Nephron (organoid): Measurements from ENCODE around the gene PROC.
A peak's percentile ranks its signal among the peaks of the same experiment; 100 is the strongest.

ENCODE experiments used
- H3K27ac Mint-ChIP-seq, 3 experiments: 2 replicates each; pipeline ENCODE4 v1.8.0; 2020; ENCODE audit warnings: mixed read lengths in 3 of 3, mild to moderate bottlenecking in 2 of 3, moderate library complexity in 1 of 3
- H3K27me3 Mint-ChIP-seq: 2 replicates; pipeline ENCODE4 v1.8.0; 2021; ENCODE audit warnings: low read depth, mild to moderate bottlenecking, moderate library complexity, mixed read lengths
- H3K36me3 Mint-ChIP-seq: 2 replicates; pipeline ENCODE4 v1.8.0; 2020; ENCODE audit warnings: low read depth, mixed read lengths
- H3K4me1 Mint-ChIP-seq: 2 replicates; pipeline ENCODE4 v1.8.0; 2020; ENCODE audit warnings: mixed read lengths
- H3K4me3 Mint-ChIP-seq, 3 experiments: 2 replicates each; pipeline ENCODE4 v1.8.0; 2020; ENCODE audit warnings: mild to moderate bottlenecking in 3 of 3, mixed read lengths in 3 of 3, moderate library complexity in 2 of 3
- H3K9me3 Mint-ChIP-seq: 2 replicates; pipeline ENCODE4 v1.8.0; 2020; ENCODE audit warnings: mixed read lengths
- CTCF ChIP-seq, 3 experiments: fragments of 200-600 bp; sonication (generic); IDR thresholded peaks; one replicate each; pipeline ENCODE4 v1.5.0; 2021; ENCODE audit warnings: antibody characterized with exemption in 3 of 3; ENCODE audit not compliant: unreplicated experiment in 3 of 3

PROC gene

GRCh38 chr2:127423478-127423843 lies 5.2 kb downstream of the PROC start:
- peaks cover 11% of the 10 kb centered on the region for H3K4me1 Mint-ChIP-seq
- peak overlapping the region; percentile 50 to 78 (median 60) for H3K4me3 Mint-ChIP-seq
- peaks cover 59% of the 10 kb centered on the region for H3K27me3 Mint-ChIP-seq
- H3K9me3 Mint-ChIP-seq = no peaks in the 10 kb centered on the region
- no peaks in the 10 kb centered on the region for H3K36me3 Mint-ChIP-seq
- TF ChIP-seq CTCF (IDR thresholded peaks at IDR 0.05; ENCODE audit: unreplicated experiment in 3 of 3) = no peak
- peak overlapping the region in 1 of 3 experiments; percentile 8 for H3K27ac Mint-ChIP-seq

- Mint-ChIP-seq H3K27ac (peak overlapping the region in 1 of 3 experiments; percentile 8), H3K36me3 (no peaks in the 10 kb centered on the region), H3K9me3 (no peaks in the 10 kb centered on the region), H3K27me3 (peaks cover 59% of the 10 kb centered on the region), H3K4me1 (peaks cover 11% of the 10 kb centered on the region), H3K4me3 (peak overlapping the region; percentile 50 to 78 (median 60))
- TF ChIP-seq CTCF (IDR thresholded peaks at IDR 0.05; ENCODE audit: unreplicated experiment in 3 of 3) = peak in 1 of 3 experiments; percentile 16
Observed at GRCh38 chr2:127423880-127424279, 5.7 kb downstream of the PROC start.

GRCh38 chr2:127424598-127425520 lies 6.6 kb downstream of the PROC start:
- Mint-ChIP-seq H3K9me3 (no peaks in the 10 kb centered on the region), H3K4me1 (peaks cover 11% of the 10 kb centered on the region), H3K27me3 (peaks cover 54% of the 10 kb centered on the region), H3K36me3 (no peaks in the 10 kb centered on the region), H3K4me3 (no peak overlapping the region), H3K27ac (no peak overlapping the region)
- no peak for TF ChIP-seq CTCF (IDR thresholded peaks at IDR 0.05; ENCODE audit: unreplicated experiment in 3 of 3)

GRCh38 chr2:127425540-127426490 lies 7.6 kb downstream of the PROC start:
- TF ChIP-seq CTCF (IDR thresholded peaks at IDR 0.05; ENCODE audit: unreplicated experiment in 3 of 3) = no peak
- Mint-ChIP-seq H3K4me3 (no peak overlapping the region), H3K36me3 (no peaks in the 10 kb centered on the region), H3K4me1 (peaks cover 11% of the 10 kb centered on the region), H3K27me3 (peaks cover 51% of the 10 kb centered on the region), H3K27ac (no peak overlapping the region), H3K9me3 (no peaks in the 10 kb centered on the region)

GRCh38 chr2:127426501-127427354 lies 8.5 kb downstream of the PROC start:
- Mint-ChIP-seq H3K9me3 (no peaks in the 10 kb centered on the region), H3K4me1 (peaks cover 8% of the 10 kb centered on the region), H3K36me3 (no peaks in the 10 kb centered on the region), H3K27ac (no peak overlapping the region), H3K4me3 (no peak overlapping the region), H3K27me3 (peaks cover 42% of the 10 kb centered on the region)
- TF ChIP-seq CTCF (IDR thresholded peaks at IDR 0.05; ENCODE audit: unreplicated experiment in 3 of 3) = no peak
